Peyer's patch (tissue), 4 donors: ENCODE measurements around the gene ZC3H8.

Experiments
- CTCF ChIP-seq, 6 experiments: fragments of 450-650 bp in 4 of 6; fragments of 200-600 bp in 2 of 6; sonication (generic) in 1 of 6; IDR thresholded peaks; one replicate each; pipeline ENCODE4 v1.5.1; 2017 to 2019; ENCODE audit warnings: antibody characterized with exemption in 6 of 6, mild to moderate bottlenecking in 3 of 6, moderate library complexity in 1 of 6
- POLR2A ChIP-seq, 2 donors: fragments of 450-650 bp; IDR thresholded peaks; one replicate each; pipeline ENCODE4 v1.5.1; 2017; ENCODE audit warnings: antibody characterized with exemption in 2 of 2, mild to moderate bottlenecking in 2 of 2, moderate library complexity in 2 of 2

DNA sequence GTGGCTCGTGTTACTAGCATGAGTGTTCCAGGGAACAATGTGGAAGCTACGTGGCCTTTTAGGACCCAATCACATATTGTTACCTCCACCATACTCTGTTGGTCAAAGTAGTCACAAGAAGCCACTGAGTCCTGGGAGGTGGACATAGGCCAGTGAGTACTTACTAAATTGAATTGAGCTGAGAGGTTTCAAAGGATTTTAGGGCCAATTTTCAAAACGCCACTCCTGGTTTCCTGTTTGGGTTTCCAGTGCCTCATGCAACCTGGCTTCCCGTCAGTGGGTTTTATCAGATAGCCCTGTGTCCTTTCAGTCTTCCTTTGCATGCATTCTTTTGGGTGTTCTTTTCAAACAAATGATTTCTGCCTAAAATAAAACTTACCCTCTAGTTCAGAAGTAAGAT lies 60.4 kb downstream of the ZC3H8 start:
- TF ChIP-seq CTCF (IDR thresholded peaks at IDR 0.05): no peak
- TF ChIP-seq POLR2A (IDR thresholded peaks at IDR 0.05): no peak
